Measurements from ENCODE around the gene MAMLD1.

DNA sequence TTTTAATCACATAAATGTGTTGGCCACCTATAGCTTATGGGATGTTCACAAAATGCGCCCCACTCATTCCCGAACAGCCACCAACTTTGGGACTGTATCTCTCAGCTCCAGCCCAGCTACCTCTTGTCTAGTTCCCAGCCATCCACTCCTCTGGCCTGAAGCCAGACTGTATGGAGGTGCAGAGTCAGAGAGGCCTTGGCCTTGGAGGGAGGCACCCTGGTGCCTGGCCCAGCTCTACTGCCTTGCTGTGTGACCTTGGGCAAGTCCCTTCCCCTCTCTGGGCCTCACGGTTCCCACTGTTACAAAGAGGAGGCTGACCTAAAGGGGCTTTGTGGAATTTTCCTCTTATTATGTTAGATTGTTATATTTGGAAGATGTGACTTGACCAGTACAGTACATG is 13.9 kb downstream of the MAMLD1 start:
- TF ChIP-seq CTCF (IDR thresholded peaks at IDR 0.05; ENCODE audit: low read length) = no peak
- TF ChIP-seq EZH2 (IDR thresholded peaks at IDR 0.05; ENCODE audit: borderline replicate concordance, low read length) = no peak

Data from OCI-LY1 (cell line).